Activated CD8-positive, alpha-beta memory T cell treated with anti-CD3 and anti-CD28 coated beads, Interleukin-2, amount 50 U/mL, for 48 hours (primary cell): ENCODE results near the gene XCR1.

Source experiments
- DNase-seq: peaks from one replicate; pipeline ENCODE4 v3.0.0-alpha.2; 2020

XCR1 gene

GRCh38 chr3:45980819-45981218 lies 46.5 kb downstream of the XCR1 start:
- no peak for DNase-seq

GRCh38 chr3:45980229-45980813 lies 47.0 kb downstream of the XCR1 start:
- DNase-seq = no peak

GRCh38 chr3:45979378-45979777 lies 47.9 kb downstream of the XCR1 start:
- no peak for DNase-seq

GRCh38 chr3:45978006-45978761 lies 49.1 kb downstream of the XCR1 start:
- DNase-seq = no peak

GRCh38 chr3:45976191-45977091 lies 50.8 kb downstream of the XCR1 start:
- DNase-seq = no peak

GRCh38 chr3:45975686-45976085 lies 51.6 kb downstream of the XCR1 start:
- no peak for DNase-seq

GRCh38 chr3:45974686-45975085 lies 52.6 kb downstream of the XCR1 start:
- no peak for DNase-seq

- DNase-seq = no peak
Observed at GRCh38 chr3:45972534-45973402, 54.5 kb downstream of the XCR1 start.

- DNase-seq = no peak
Observed at GRCh38 chr3:45969953-45970352, 57.3 kb downstream of the XCR1 start.

GRCh38 chr3:45969116-45969515 lies 58.2 kb downstream of the XCR1 start:
- no peak for DNase-seq

- DNase-seq = no peak
Observed at GRCh38 chr3:45968706-45969105, 58.6 kb downstream of the XCR1 start.

- DNase-seq = no peak
Observed at GRCh38 chr3:45968149-45968548, 59.1 kb downstream of the XCR1 start.

GRCh38 chr3:45967724-45968123 lies 59.6 kb downstream of the XCR1 start:
- no peak for DNase-seq
